Endothelial cell of umbilical vein (primary cell): Measurements from ENCODE around the gene CYP8B1. TPM values are rescaled to one million over a fixed set of nuclear protein-coding genes. Genes with fewer than 3 reads are reported as not detected.

Experiments used
- BruUV-seq: library from RNA; stranded (reverse); fragments of 400-500 nt; replicated peaks from 2 replicates; lab custom pipeline; 2021; lab: Mats Ljungman, UMichigan
- CTCF ChIA-PET: fragments of 300-600, 350-600 bp; sonication (Branson Sonifier 250); formaldehyde crosslinking; loops from one replicate; lab custom pipeline; 2021; ENCODE audit warnings: antibody characterized with exemption, inconsistent platforms; lab: Charles Lee
- POLR2A ChIA-PET: fragments of 300-600, 350-600 bp; sonication (Branson Sonifier 250); formaldehyde crosslinking; loops from one replicate; lab custom pipeline; 2021; ENCODE audit warnings: antibody characterized with exemption, inconsistent platforms; lab: Charles Lee
- DNase-seq: peaks from one replicate; pipeline ENCODE4 v3.0.0-alpha.2; 2011; ENCODE audit warnings: low read depth, low spot score
- FAIRE-seq: peaks from 2 replicates; lab custom pipeline; 2011; peaks lifted over from hg19 to GRCh38; lab: Jason Lieb, UNC
- H2AFZ ChIP-seq: 2 replicates; pipeline ENCODE4 v1.6.0; 2012; ENCODE audit warnings: low read depth, low read length, control low read depth, inconsistent platforms
- H3K27ac ChIP-seq: 2 replicates; pipeline ENCODE4 v1.5.1; 2011; ENCODE audit warnings: low read depth, mild to moderate bottlenecking, control low read depth, low read length, moderate library complexity; ENCODE audit not compliant: insufficient read depth
- H3K27me3 ChIP-seq, 2 experiments: 2 replicates each; pipeline versions ENCODE4 v1.6.0 to v1.6.1; 2011; ENCODE audit warnings: low read length in 2 of 2, mixed read lengths in 1 of 2; ENCODE audit not compliant: control insufficient read depth in 2 of 2, insufficient read depth in 2 of 2
- H3K36me3 ChIP-seq, 2 experiments: 2 replicates in 1 of 2; 3 replicates in 1 of 2; pipeline ENCODE4 v1.5.1; 2011; ENCODE audit warnings: low read length in 2 of 2, mild to moderate bottlenecking in 1 of 2, moderate library complexity in 1 of 2; ENCODE audit not compliant: control insufficient read depth in 2 of 2, insufficient read depth in 2 of 2; ENCODE audit errors: extremely low read depth in 1 of 2
- H3K4me1 ChIP-seq: 3 replicates; pipeline ENCODE4 v1.5.1; 2011; ENCODE audit warnings: mild to moderate bottlenecking, low read length; ENCODE audit not compliant: control insufficient read depth, insufficient read depth; ENCODE audit errors: extremely low read depth
- H3K4me2 ChIP-seq: 2 replicates; pipeline ENCODE4 v1.6.1; 2011; ENCODE audit warnings: low read length, control low read depth, mixed read lengths; ENCODE audit not compliant: insufficient read depth
- H3K4me3 ChIP-seq, 3 experiments: fragments of 200-600 bp in 1 of 3; sonication (generic), shearing (Covaris generic) in 1 of 3; replicated peaks in 1 of 3; 2 replicates each; pipeline ENCODE4 v1.5.1; 2011 to 2016; ENCODE audit warnings: control low read depth in 3 of 3, low read length in 3 of 3, mild to moderate bottlenecking in 2 of 3, inconsistent platforms in 1 of 3, low read depth in 1 of 3, moderate library complexity in 1 of 3; ENCODE audit not compliant: insufficient read depth in 1 of 3
- H3K79me2 ChIP-seq: 2 replicates; pipeline ENCODE4 v1.6.0; 2012; ENCODE audit warnings: low read length, inconsistent platforms; ENCODE audit not compliant: control insufficient read depth, insufficient read depth
- H3K9ac ChIP-seq: replicated peaks from 2 replicates; pipeline ENCODE3; 2011; ENCODE audit warnings: low read length, control low read depth; ENCODE audit not compliant: insufficient read depth; ENCODE audit errors: extremely low read depth
- H3K9me1 ChIP-seq: replicated peaks from 3 replicates; pipeline ENCODE4 v1.6.0; 2011; ENCODE audit warnings: mild to moderate bottlenecking, low read length; ENCODE audit not compliant: control insufficient read depth, insufficient read depth; ENCODE audit errors: extremely low read depth
- H3K9me3 ChIP-seq: replicated peaks from 2 replicates; pipeline ENCODE4 v1.5.1; 2012; ENCODE audit warnings: low read length, inconsistent platforms; ENCODE audit not compliant: control insufficient read depth, insufficient read depth
- H4K20me1 ChIP-seq: replicated peaks from 2 replicates; pipeline ENCODE3; 2011; ENCODE audit warnings: mild to moderate bottlenecking, low read length; ENCODE audit not compliant: control insufficient read depth, insufficient read depth; ENCODE audit errors: extremely low read depth
- CTCF ChIP-seq, 2 donors: IDR thresholded peaks; 1 replicate in 1 of 2; 2 replicates in 1 of 2; pipeline ENCODE4 v1.5.1; 2011; ENCODE audit warnings: low read length in 2 of 2, mild to moderate bottlenecking in 2 of 2, moderate library complexity in 2 of 2, control low read depth in 1 of 2, inconsistent platforms in 1 of 2, low read depth in 1 of 2; ENCODE audit not compliant: insufficient read depth in 1 of 2; ENCODE audit errors: extremely low read depth in 1 of 2
- EZH2 ChIP-seq: IDR thresholded peaks from 2 replicates; pipeline ENCODE4 v1.6.1; 2012; ENCODE audit warnings: borderline replicate concordance, low read depth, mild to moderate bottlenecking, moderate library complexity, low read length, inconsistent platforms; ENCODE audit not compliant: severe bottlenecking
- FOS ChIP-seq: IDR thresholded peaks from 2 replicates; pipeline ENCODE4 v1.6.1; 2011; ENCODE audit warnings: mild to moderate bottlenecking, low read length, moderate library complexity, borderline replicate concordance; ENCODE audit not compliant: insufficient read depth
- GATA2 ChIP-seq: IDR thresholded peaks from 2 replicates; pipeline ENCODE4 v1.7.0; 2011; ENCODE audit warnings: low read depth, mild to moderate bottlenecking, moderate library complexity, mixed read lengths, low read length; ENCODE audit not compliant: insufficient read length, insufficient read depth
- MAX ChIP-seq: IDR thresholded peaks from 2 replicates; pipeline ENCODE4 v1.6.1; 2011; ENCODE audit not compliant: insufficient read depth, insufficient read length
- POLR2A ChIP-seq: IDR thresholded peaks from 2 replicates; pipeline ENCODE4 v1.6.1; 2012; ENCODE audit warnings: low read depth, mild to moderate bottlenecking, control low read depth, low read length
- POLR2AphosphoS5 ChIP-seq: IDR thresholded peaks from 2 replicates; pipeline ENCODE4 v1.6.1; 2012; ENCODE audit warnings: low read depth, mild to moderate bottlenecking, control low read depth, low read length, moderate library complexity; ENCODE audit not compliant: insufficient read depth
- dilution Hi-C: fragments of 300-500 bp; cut with MboI; formaldehyde crosslinking; loops from one replicate; pipeline ENCODE4 v1.15.0; 2019; ENCODE audit warnings: low sequenced_read_pairs; ENCODE audit not compliant: extremely low pct_ligation_motif_present
- intact Hi-C: fragments of 100-400 bp; cut with micrococcal nuclease; formaldehyde crosslinking; loops from one replicate; pipeline ENCODE4 v1.10.0; 2022
- polyA plus RNA-seq, 4 experiments: library from polyadenylated mRNA; depleted of rRNA in 3 of 4; stranded (reverse) in 3 of 4; unstranded in 1 of 4; fragments of >200 nt; gene quantifications; 2 replicates each; pipeline versions ENCODE4 v1.2.1 to v1.2.3, GENCODE V29; 2011 to 2012; ENCODE audit warnings: missing spikeins in 1 of 4
- total RNA-seq: library from RNA; stranded (reverse); gene quantifications from 2 replicates; pipeline ENCODE4 v1.2.3, GENCODE V29; 2021

The CYP8B1 gene
- total and polyA plus RNA-seq, 2 donors (not counting 3 experiments of a cell fraction or from before 2014, with no cell fraction given) = not detected

- Histone ChIP-seq H3K4me2 (no peak overlapping the region), H3K36me3 (no peaks in the 10 kb centered on the region), H3K4me3 (no peak overlapping the region), H3K9me1 (no peaks in the 10 kb centered on the region), H3K9ac (no peak overlapping the region), H4K20me1 (no peaks in the 10 kb centered on the region), H3K27ac (no peak overlapping the region), H3K79me2 (no peaks in the 10 kb centered on the region), H3K9me3 (no peaks in the 10 kb centered on the region), H2AFZ (no peak overlapping the region), H3K27me3 (no peaks in the 10 kb centered on the region), H3K4me1 (no peaks in the 10 kb centered on the region)
- DNase-seq (no peak), FAIRE-seq (no peak)
- TF ChIP-seq POLR2A = no peak
- no peak for TF ChIP-seq POLR2AphosphoS5
- no peak for TF ChIP-seq MAX
- no peak for TF ChIP-seq EZH2
- no peak for TF ChIP-seq GATA2
- no peak for TF ChIP-seq FOS
- no peak for TF ChIP-seq CTCF (IDR thresholded peaks at IDR 0.05; ENCODE audit: extremely low read depth in 1 of 2, insufficient read depth in 1 of 2, low read depth in 1 of 2, low read length in 2 of 2)
- dilution Hi-C loops (no loop called here), intact Hi-C loops (no loop called here)
- ChIA-PET POLR2A (no interaction called here), CTCF (no interaction called here)
- no TSS peak for BruUV-seq
Measured at GRCh38 chr3:42864321-42864950, 11.2 kb downstream of the CYP8B1 start.
